IMR-90 (cell line): Measurements from ENCODE around the gene NKD1. TPM values are rescaled to one million over a fixed set of nuclear protein-coding genes. Genes with fewer than 3 reads are reported as not detected.

Source experiments
- ATAC-seq: fragments of 200-7000 bp; cut with Tn5 transposase; 2 replicates; pipeline ENCODE4 v1.9.1; 2020; ENCODE audit warnings: low read depth, mild to moderate bottlenecking, moderate library complexity
- BruUV-seq: library from RNA; stranded (reverse); fragments of 400-500 nt; replicated peaks from 2 replicates; lab custom pipeline; 2021; lab: Mats Ljungman, UMichigan
- CTCF ChIA-PET: fragments of 300-600 bp; formaldehyde crosslinking; extraction: SDS; loops from one replicate; lab custom pipeline; 2021; ENCODE audit warnings: antibody characterized with exemption; lab: Yijun Ruan, JAX
- POLR2A ChIA-PET: fragments of 300-600 bp; sonication (Branson Sonifier 250); formaldehyde crosslinking; loops from one replicate; lab custom pipeline; 2022; ENCODE audit warnings: antibody characterized with exemption; ENCODE audit not compliant: unreplicated experiment; lab: Charles Lee
- DNase-seq: peaks from one replicate; pipeline ENCODE4 v3.0.0; 2013
- H2AFZ ChIP-seq: replicated peaks from 2 replicates; pipeline ENCODE3; 2013; ENCODE audit warnings: low read length, mild to moderate bottlenecking; ENCODE audit not compliant: poor library complexity
- H2AK5ac ChIP-seq: 2 replicates; pipeline ENCODE4 v1.6.1; 2013; ENCODE audit warnings: low read depth, low read length, inconsistent platforms
- H2AK9ac ChIP-seq: replicated peaks from 2 replicates; pipeline ENCODE3; 2013; ENCODE audit warnings: mild to moderate bottlenecking, low read depth, low read length, moderate library complexity; ENCODE audit not compliant: poor library complexity
- H2BK120ac ChIP-seq: 2 replicates; pipeline ENCODE4 v1.6.1; 2013; ENCODE audit warnings: low read depth, low read length, inconsistent platforms
- H2BK15ac ChIP-seq: 3 replicates; pipeline ENCODE4 v1.6.1; 2013; ENCODE audit warnings: low read depth, low read length, inconsistent platforms
- H2BK20ac ChIP-seq: 2 replicates; pipeline ENCODE4 v1.6.1; 2013; ENCODE audit warnings: low read depth, mild to moderate bottlenecking, inconsistent platforms, low read length, moderate library complexity
- H2BK5ac ChIP-seq: 2 replicates; pipeline ENCODE4 v1.6.1; 2013; ENCODE audit warnings: mild to moderate bottlenecking, low read depth, low read length, inconsistent platforms; ENCODE audit not compliant: poor library complexity, severe bottlenecking
- H3K14ac ChIP-seq: replicated peaks from 2 replicates; pipeline ENCODE4 v1.6.1; 2013; ENCODE audit warnings: low read depth, low read length, inconsistent platforms
- H3K18ac ChIP-seq: 2 replicates; pipeline ENCODE4 v1.6.1; 2013; ENCODE audit warnings: low read depth, low read length, control low read depth
- H3K23ac ChIP-seq: 2 replicates; pipeline ENCODE4 v1.6.1; 2013; ENCODE audit warnings: low read depth, low read length, inconsistent platforms
- H3K27ac ChIP-seq: 2 replicates; pipeline ENCODE4 v1.5.1; 2013; ENCODE audit warnings: mild to moderate bottlenecking, control low read depth, low read length; ENCODE audit not compliant: insufficient read depth
- H3K27me3 ChIP-seq: 2 replicates; pipeline ENCODE4 v1.6.1; 2013; ENCODE audit warnings: low read length; ENCODE audit not compliant: control insufficient read depth, insufficient read depth
- H3K36me3 ChIP-seq: 2 replicates; pipeline ENCODE4 v1.6.1; 2013; ENCODE audit warnings: low read length, mixed read lengths; ENCODE audit not compliant: control insufficient read depth, insufficient read depth
- H3K4ac ChIP-seq: 2 replicates; pipeline ENCODE4 v1.6.1; 2013; ENCODE audit warnings: low read depth, low read length, inconsistent platforms
- H3K4me1 ChIP-seq: 2 replicates; pipeline ENCODE4 v1.6.1; 2013; ENCODE audit warnings: low read length, mixed read lengths; ENCODE audit not compliant: control insufficient read depth, insufficient read depth
- H3K4me2 ChIP-seq: 2 replicates; pipeline ENCODE4 v1.6.1; 2013; ENCODE audit warnings: low read depth, mild to moderate bottlenecking, control low read depth, low read length, moderate library complexity
- H3K4me3 ChIP-seq: 2 replicates; pipeline ENCODE4 v1.5.1; 2013; ENCODE audit warnings: low read depth, mild to moderate bottlenecking, control low read depth, low read length, moderate library complexity; ENCODE audit not compliant: insufficient read depth
- H3K56ac ChIP-seq: 2 replicates; pipeline ENCODE4 v1.6.1; 2013; ENCODE audit warnings: low read length, inconsistent platforms; ENCODE audit not compliant: insufficient read depth; ENCODE audit errors: extremely low read depth
- H3K79me1 ChIP-seq, 2 experiments: 2 replicates each; pipeline ENCODE4 v1.6.1; 2013; ENCODE audit warnings: low read length in 2 of 2, inconsistent platforms in 1 of 2, low read depth in 1 of 2
- H3K9ac ChIP-seq: 2 replicates; pipeline ENCODE4 v1.6.1; 2013; ENCODE audit warnings: low read depth, low read length, control low read depth
- H3K9me1 ChIP-seq: 2 replicates; pipeline ENCODE4 v1.6.1; 2013; ENCODE audit warnings: low read length, inconsistent platforms; ENCODE audit not compliant: insufficient read depth
- H3K9me3 ChIP-seq: 2 replicates; pipeline ENCODE4 v1.6.1; 2013; ENCODE audit warnings: low read length; ENCODE audit not compliant: control insufficient read depth, insufficient read depth
- H4K20me1 ChIP-seq: 2 replicates; pipeline ENCODE4 v1.6.1; 2013; ENCODE audit warnings: low read length, inconsistent platforms; ENCODE audit not compliant: insufficient read depth
- H4K5ac ChIP-seq: 2 replicates; pipeline ENCODE4 v1.6.1; 2013; ENCODE audit warnings: mild to moderate bottlenecking, low read depth, low read length, control low read depth
- H4K8ac ChIP-seq, 2 experiments: 2 replicates each; pipeline ENCODE4 v1.6.1; 2013; ENCODE audit warnings: low read depth in 2 of 2, low read length in 2 of 2, control low read depth in 1 of 2, inconsistent platforms in 1 of 2
- H4K91ac ChIP-seq: 2 replicates; pipeline ENCODE4 v1.6.1; 2013; ENCODE audit warnings: low read depth, low read length, inconsistent platforms; ENCODE audit not compliant: insufficient read depth
- BHLHE40 ChIP-seq: fragments of 150-350 bp; IDR thresholded peaks from 2 replicates; pipeline ENCODE4 v1.6.1; 2016; ENCODE audit warnings: mild to moderate bottlenecking, low read depth, low read length
- CEBPB ChIP-seq: IDR thresholded peaks from 2 replicates; pipeline ENCODE4 v1.6.1; 2012; ENCODE audit warnings: low read depth, low read length, improper control_type of control experiment
- CHD1 ChIP-seq: IDR thresholded peaks from 2 replicates; pipeline ENCODE4 v1.6.1; 2012; ENCODE audit warnings: low read depth, low read length, improper control_type of control experiment
- CTCF ChIP-seq: conservative IDR thresholded peaks from 2 replicates; pipeline ENCODE4 v1.5.1; 2012; ENCODE audit warnings: mild to moderate bottlenecking, low read depth, low read length, improper control_type of control experiment
- ELK1 ChIP-seq: fragments of 150-350 bp; IDR thresholded peaks from 2 replicates; pipeline ENCODE4 v1.6.1; 2016; ENCODE audit warnings: low read depth, mild to moderate bottlenecking, low read length, moderate library complexity, borderline replicate concordance
- FOS ChIP-seq: fragments of 150-350 bp; IDR thresholded peaks from 2 replicates; pipeline ENCODE4 v1.6.1; 2016; ENCODE audit warnings: low read depth, low read length
- MAFK ChIP-seq: IDR thresholded peaks from 2 replicates; pipeline ENCODE4 v1.6.1; 2012; ENCODE audit warnings: low read depth, low read length, improper control_type of control experiment
- MAZ ChIP-seq: IDR thresholded peaks from 2 replicates; pipeline ENCODE4 v1.6.1; 2012; ENCODE audit warnings: low read depth, mild to moderate bottlenecking, low read length, improper control_type of control experiment, moderate library complexity, borderline replicate concordance
- MXI1 ChIP-seq: IDR thresholded peaks from 2 replicates; pipeline ENCODE4 v1.6.1; 2012; ENCODE audit warnings: low read depth, mild to moderate bottlenecking, low read length, moderate library complexity, borderline replicate concordance
- NFE2L2 ChIP-seq: fragments of 150-350 bp; IDR thresholded peaks from 2 replicates; pipeline ENCODE4 v1.6.1; 2016; ENCODE audit warnings: low read depth, mild to moderate bottlenecking, low read length
- POLR2A ChIP-seq: IDR thresholded peaks from 2 replicates; pipeline ENCODE4 v1.6.1; 2012; ENCODE audit warnings: mild to moderate bottlenecking, low read depth, low read length
- RAD21 ChIP-seq: IDR thresholded peaks from 2 replicates; pipeline ENCODE4 v1.6.1; 2012; ENCODE audit warnings: low read length, improper control_type of control experiment
- RCOR1 ChIP-seq: IDR thresholded peaks from 2 replicates; pipeline ENCODE4 v1.6.1; 2012; ENCODE audit warnings: mild to moderate bottlenecking, low read length, improper control_type of control experiment; ENCODE audit not compliant: insufficient replicate concordance
- RFX5 ChIP-seq: IDR thresholded peaks from 2 replicates; pipeline ENCODE4 v1.8.0; 2012; ENCODE audit warnings: low read depth, mild to moderate bottlenecking, low read length, moderate library complexity
- SMC3 ChIP-seq: fragments of 150-350 bp; IDR thresholded peaks from 2 replicates; pipeline ENCODE4 v1.6.1; 2016; ENCODE audit warnings: low read depth, mild to moderate bottlenecking, antibody characterized with exemption, low read length, moderate library complexity
- USF2 ChIP-seq: fragments of 150-350 bp; IDR thresholded peaks from 2 replicates; pipeline ENCODE4 v1.6.1; 2017; ENCODE audit warnings: mild to moderate bottlenecking, antibody characterized with exemption, low read length, low read depth
- WGBS, 2 experiments: methylation state at CpG; one replicate each; pipeline versions ENCODE4 v1.1.5 to v1.1.7; 2013; ENCODE audit warnings: missing lambda C conversion rate in 2 of 2; ENCODE audit not compliant: insufficient read length in 1 of 2; ENCODE audit errors: extremely low coverage in 2 of 2; 5-methylcytosine and 5-hydroxymethylcytosine counted together
- dilution Hi-C: fragments of 300-500 bp; cut with HindIII; formaldehyde crosslinking; loops from one replicate; pipeline ENCODE4 v1.14.3; 2018; ENCODE audit warnings: low sequenced_read_pairs; ENCODE audit not compliant: unreplicated experiment
- in situ Hi-C: fragments of 300-500 bp; cut with MboI; formaldehyde crosslinking; loops from 3 replicates; pipeline ENCODE4 v1.14.3; 2019; ENCODE audit warnings: low sequenced_read_pairs, inconsistent platforms, mixed read lengths
- intact Hi-C: fragments of 100-400 bp; cut with micrococcal nuclease; formaldehyde crosslinking; loops from 2 replicates; pipeline ENCODE4 v1.10.0; 2022
- polyA plus RNA-seq, 3 experiments: library from polyadenylated mRNA; depleted of rRNA; stranded (reverse); fragments of >200 nt; gene quantifications; 2 replicates each; pipeline ENCODE4 v1.2.3, GENCODE V29; 2012; ENCODE audit warnings: low replicate concordance in 1 of 3
- total RNA-seq: library from RNA; depleted of rRNA; stranded (reverse); fragments of >200 nt; gene quantifications from 2 replicates; pipeline ENCODE4 v1.2.3, GENCODE V29; 2012

Gene NKD1
- total and polyA plus RNA-seq, 2 of the 4 experiments (the other 2 are of a cell fraction), result not detected

- no peak overlapping the region for H3K18ac ChIP-seq
- H3K9me3 ChIP-seq, result no peaks in the 10 kb centered on the region
- no peaks in the 10 kb centered on the region for H3K36me3 ChIP-seq
- no peak overlapping the region for H2AK9ac ChIP-seq
- ChIA-PET CTCF (no interaction called here), POLR2A (no interaction called here)
- no peak for DNase-seq
- H2AK5ac ChIP-seq, result no peak overlapping the region
- intact Hi-C loops, result no loop called here
- H3K4me3 ChIP-seq, result no peak overlapping the region
- H4K8ac ChIP-seq, result no peak overlapping the region
- H3K9ac ChIP-seq, result no peak overlapping the region
- H3K23ac ChIP-seq, result no peak overlapping the region
- H3K27ac ChIP-seq, result no peak overlapping the region
- H3K56ac ChIP-seq, result no peak overlapping the region
- TF ChIP-seq FOS, result no peak
- no peak for TF ChIP-seq ELK1
- no peak for TF ChIP-seq CHD1
- TF ChIP-seq RFX5, result no peak
- TF ChIP-seq MAFK, result no peak
- no peak for TF ChIP-seq CEBPB
- no peak for TF ChIP-seq NFE2L2
- no peak for TF ChIP-seq RCOR1
- no peak for TF ChIP-seq MXI1
- no peak for TF ChIP-seq SMC3
- TF ChIP-seq BHLHE40, result no peak
- no peak for TF ChIP-seq MAZ
- no peak for TF ChIP-seq RAD21
- no peak for TF ChIP-seq CTCF
- TF ChIP-seq USF2, result no peak
- no peak for TF ChIP-seq POLR2A
- H3K79me1 ChIP-seq, result no peaks in the 10 kb centered on the region
- H3K4ac ChIP-seq, result no peak overlapping the region
- no peak overlapping the region for H2BK15ac ChIP-seq
- BruUV-seq, result no TSS peak
- no peak overlapping the region for H2BK120ac ChIP-seq
- dilution Hi-C loops, result no loop called here
- H4K5ac ChIP-seq, result no peak overlapping the region
- ATAC-seq, result no peak
- no peaks in the 10 kb centered on the region for H3K9me1 ChIP-seq
- H3K14ac ChIP-seq, result no peak overlapping the region
- WGBS, 2 experiments, result 86% methylated on average over 5 of the region's 5 CpGs; no CpG with 5 or more reads in 1 of the 2 experiments
- H3K4me2 ChIP-seq, result no peak overlapping the region
- no peak overlapping the region for H2BK20ac ChIP-seq
- H3K27me3 ChIP-seq, result peaks cover 22% of the 10 kb centered on the region
- no peak overlapping the region for H2AFZ ChIP-seq
- in situ Hi-C loops, result no loop called here
- H2BK5ac ChIP-seq, result no peak overlapping the region
- H4K91ac ChIP-seq, result no peak overlapping the region
- no peaks in the 10 kb centered on the region for H3K4me1 ChIP-seq
- H4K20me1 ChIP-seq, result no peaks in the 10 kb centered on the region
Measured at GRCh38 chr16:50642349-50642748, 94.2 kb downstream of the NKD1 start.
